ENCODE measurements around the gene KCNG2. TPM values are rescaled to one million over a fixed set of nuclear protein-coding genes. Genes with fewer than 3 reads are reported as not detected.

Gene KCNG2
- total and polyA plus RNA-seq, 2 of the 8 experiments (the other 6 are each of a cell fraction or from before 2014, with no cell fraction given), result 0.19 to 0.74 TPM

GRCh38 chr18:79904357-79905147, 106.8 kb downstream of the KCNG2 start (continued):
- TF ChIP-seq PHF8 (conservative IDR thresholded peaks at IDR 0.05; ENCODE audit: low read depth, low read length) (no peak), POLR2A (IDR thresholded peaks at IDR 0.05; ENCODE audit: control extremely low read depth in 1 of 2, low read depth in 2 of 2, low read length in 2 of 2) (no peak), RBBP5 (IDR thresholded peaks at IDR 0.05; ENCODE audit: borderline replicate concordance, low read depth, low read length) (no peak), BACH1 (IDR thresholded peaks at IDR 0.05; ENCODE audit: low read length) (no peak)

Data from H1 (cell line).